Thoracic aorta (tissue), 2 donors: ENCODE measurements around the gene KNTC1. TPM values are rescaled to one million over a fixed set of nuclear protein-coding genes. Genes with fewer than 3 reads are reported as not detected.

ENCODE experiments used
- ATAC-seq: fragments of 150-250 bp; one replicate; pipeline ENCODE4 v1.8.0; 2017; ENCODE audit warnings: low read depth; ENCODE audit not compliant: insufficient number of reproducible peaks, low FRiP score
- DNase-seq: peaks from one replicate; pipeline ENCODE4 v3.0.0-alpha.2; 2020; ENCODE audit warnings: low spot score
- H3K27ac ChIP-seq, 2 donors: fragments of 200-600 bp; sonication (generic); 1 replicate in 1 of 2; 2 replicates in 1 of 2; pipeline ENCODE4 v1.5.1; 2016; ENCODE audit warnings: mild to moderate bottlenecking in 2 of 2, moderate library complexity in 2 of 2
- H3K27me3 ChIP-seq: fragments of 200-600 bp; sonication (generic); replicated peaks from 2 replicates; pipeline ENCODE4 v1.6.0; 2016; ENCODE audit warnings: mild to moderate bottlenecking; ENCODE audit not compliant: insufficient read depth
- H3K36me3 ChIP-seq: fragments of 200-600 bp; sonication (generic); one replicate; pipeline ENCODE4 v1.5.1; 2016
- H3K4me1 ChIP-seq, 2 donors: fragments of 200-600 bp; sonication (generic); 1 replicate in 1 of 2; 2 replicates in 1 of 2; pipeline versions ENCODE4 v1.5.1 to v1.6.0; 2016; ENCODE audit warnings: low read depth in 2 of 2, mild to moderate bottlenecking in 1 of 2; ENCODE audit not compliant: control insufficient read depth in 1 of 2
- H3K4me3 ChIP-seq: fragments of 200-600 bp; sonication (generic); 2 replicates; pipeline ENCODE4 v1.5.1; 2016; ENCODE audit warnings: mild to moderate bottlenecking
- H3K9me3 ChIP-seq: fragments of 200-600 bp; sonication (generic); 2 replicates; pipeline ENCODE4 v1.5.1; 2016
- CTCF ChIP-seq: fragments of 200-600 bp; sonication (generic); IDR thresholded peaks from one replicate; pipeline ENCODE4 v1.5.1; 2019; ENCODE audit warnings: antibody characterized with exemption
- total RNA-seq, 2 donors: library from RNA; depleted of rRNA; stranded (reverse); fragments of >200 nt; gene quantifications; one replicate each; pipeline versions ENCODE4 v1.1.0 to v1.2.3, GENCODE V29; 2016

Gene KNTC1
- total RNA-seq, 2 donors from 2014 or later, result 11.4 to 24.4 TPM

GRCh38 chr12:122528582-122528981 is 1.5 kb downstream of the KNTC1 start:
- TF ChIP-seq CTCF, result no peak
- Histone ChIP-seq H3K4me1 (peaks cover 12 to 28% of the 10 kb centered on the region in 2 donors), H3K9me3 (no peaks in the 10 kb centered on the region), H3K36me3 (no peaks in the 10 kb centered on the region), H3K27me3 (no peaks in the 10 kb centered on the region), H3K4me3 (no peak overlapping the region), H3K27ac (no peak overlapping the region)
- DNase-seq (no peak), ATAC-seq (no peak)

- Histone ChIP-seq H3K27me3 (no peaks in the 10 kb centered on the region), H3K9me3 (no peaks in the 10 kb centered on the region), H3K4me1 (peaks cover 11 to 24% of the 10 kb centered on the region in 2 donors), H3K27ac (no peak overlapping the region), H3K4me3 (no peak overlapping the region), H3K36me3 (no peaks in the 10 kb centered on the region)
- ATAC-seq, result no peak
- no peak for DNase-seq
- TF ChIP-seq CTCF, result no peak
Measured at GRCh38 chr12:122528992-122529391, 1.9 kb downstream of the KNTC1 start.

- DNase-seq, result no peak
- H3K4me1 ChIP-seq, result no peaks in the 10 kb centered on the region
Measured at GRCh38 chr12:122533856-122534255, 6.8 kb downstream of the KNTC1 start.

GRCh38 chr12:122537021-122537420 is 10.0 kb downstream of the KNTC1 start:
- no peak overlapping the region for H3K4me3 ChIP-seq
- TF ChIP-seq CTCF, result no peak
- H3K27me3 ChIP-seq, result no peaks in the 10 kb centered on the region
- no peak overlapping the region for H3K27ac ChIP-seq
- H3K4me1 ChIP-seq, result no peaks in the 10 kb centered on the region
- no peaks in the 10 kb centered on the region for H3K9me3 ChIP-seq
- ATAC-seq (no peak), DNase-seq (no peak)
- no peaks in the 10 kb centered on the region for H3K36me3 ChIP-seq

More at GRCh38 chr12:122533856-122534255, 6.8 kb downstream of the KNTC1 start:
- no peak for TF ChIP-seq CTCF
- no peak for ATAC-seq
- H3K27ac ChIP-seq, result no peak overlapping the region
- no peak overlapping the region for H3K4me3 ChIP-seq
- H3K27me3 ChIP-seq, result no peaks in the 10 kb centered on the region
- H3K9me3 ChIP-seq, result no peaks in the 10 kb centered on the region
- H3K36me3 ChIP-seq, result no peaks in the 10 kb centered on the region

GRCh38 chr12:122538496-122538895 is 11.4 kb downstream of the KNTC1 start:
- Histone ChIP-seq H3K9me3 (no peaks in the 10 kb centered on the region), H3K27me3 (no peaks in the 10 kb centered on the region), H3K4me3 (no peak overlapping the region), H3K4me1 (no peaks in the 10 kb centered on the region), H3K27ac (no peak overlapping the region), H3K36me3 (no peaks in the 10 kb centered on the region)
- DNase-seq (no peak), ATAC-seq (no peak)
- no peak for TF ChIP-seq CTCF
